GM12873 (cell line): ENCODE measurements around the gene BRINP2.

Experiments
- CTCF ChIP-seq: IDR thresholded peaks from 2 replicates; pipeline ENCODE4 v1.5.1; 2012; ENCODE audit warnings: low read depth, mild to moderate bottlenecking, moderate library complexity, low read length, control low read depth; ENCODE audit not compliant: insufficient read depth; ENCODE audit errors: missing control alignments

BRINP2 gene

DNA sequence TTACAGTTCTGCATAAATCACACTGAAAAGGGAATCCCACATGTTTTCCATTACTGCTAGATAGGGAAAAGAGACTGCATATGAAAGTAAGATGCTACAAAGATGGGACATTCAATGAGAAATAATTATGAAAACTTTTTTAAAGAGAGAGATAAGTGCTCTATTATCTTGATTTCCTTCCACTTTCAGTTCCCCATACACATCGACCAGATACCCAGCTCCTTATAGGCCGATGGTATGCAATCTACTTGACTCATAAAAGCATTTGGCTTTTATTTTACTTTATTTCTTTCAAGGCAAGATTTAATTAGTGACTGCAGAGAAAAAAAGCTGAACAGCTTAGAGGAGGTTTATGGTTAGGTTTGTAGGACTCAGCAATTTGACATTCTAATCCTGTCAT is 13.1 kb downstream of the BRINP2 start:
- TF ChIP-seq CTCF = no peak

DNA sequence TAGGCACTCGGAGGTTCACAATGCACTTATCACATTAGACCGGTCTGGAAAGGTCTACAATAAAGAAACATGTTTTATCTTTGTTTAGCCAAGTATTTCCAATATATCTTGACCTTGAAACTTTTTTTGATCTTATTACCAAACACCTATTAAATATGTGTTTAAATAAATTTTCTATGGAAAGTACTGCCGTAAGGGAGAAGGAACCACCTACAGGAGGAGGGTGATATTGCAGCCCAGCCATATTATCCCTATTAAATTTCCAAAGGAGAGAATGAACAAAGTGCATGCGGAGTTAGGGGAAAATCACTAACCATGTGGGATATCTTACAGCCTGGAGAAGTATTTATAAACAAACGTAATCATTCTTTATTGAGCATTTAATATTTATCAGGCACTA is 14.5 kb downstream of the BRINP2 start:
- peak; percentile 54 for TF ChIP-seq CTCF

DNA sequence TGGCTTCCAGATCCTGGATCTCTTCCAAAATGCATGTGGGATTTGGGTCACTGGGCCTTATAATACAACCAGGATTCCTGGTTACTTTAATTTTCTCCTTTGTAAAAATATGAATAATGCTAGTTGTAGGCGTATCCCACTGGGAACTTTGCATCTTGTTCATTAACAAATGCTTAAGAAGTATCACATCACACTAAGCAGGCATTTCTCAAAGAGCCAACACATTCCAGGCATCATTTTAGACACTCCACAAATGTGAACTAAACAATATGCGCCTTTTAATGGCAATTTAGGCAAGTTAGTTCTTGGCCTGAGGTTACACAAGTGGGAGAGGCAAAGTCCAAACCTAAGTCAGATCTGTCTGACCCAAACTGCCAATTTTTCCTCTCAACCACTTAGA is 15.9 kb downstream of the BRINP2 start:
- TF ChIP-seq CTCF = no peak

DNA sequence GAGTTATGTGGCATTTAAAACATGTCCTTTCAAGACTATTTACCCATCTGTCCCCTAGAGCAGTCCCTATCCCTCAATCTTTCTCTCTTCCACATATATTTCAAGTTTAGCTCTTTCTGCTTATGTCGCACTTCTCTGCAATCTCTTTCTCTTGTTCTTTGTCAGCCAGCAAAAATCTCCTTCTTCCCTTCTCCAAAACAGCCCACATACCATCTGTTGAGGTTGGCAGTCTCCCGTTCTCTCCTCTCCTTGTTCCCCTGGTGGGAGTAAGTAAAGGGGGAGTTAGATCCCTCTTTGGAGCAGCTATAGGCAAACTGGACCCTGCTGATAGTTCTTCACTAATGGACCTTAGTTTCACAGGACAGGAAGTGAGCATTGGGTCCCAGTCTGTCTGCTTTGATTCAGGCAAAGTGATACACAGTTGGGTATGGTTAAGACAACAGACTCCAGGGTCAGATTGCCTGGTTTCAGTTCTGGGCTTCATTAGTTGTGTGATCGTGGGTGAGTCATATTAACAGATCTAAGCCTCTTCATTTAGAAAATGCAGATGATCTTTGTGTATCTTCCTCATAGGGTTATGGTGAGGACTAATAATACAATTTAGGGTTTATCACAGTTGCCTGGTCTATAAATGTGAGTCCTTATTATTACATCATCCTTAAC is 19.7 kb downstream of the BRINP2 start:
- TF ChIP-seq CTCF = no peak

GRCh38 chr1:177198243-177198642 is 27.5 kb downstream of the BRINP2 start:
- no peak for TF ChIP-seq CTCF

- no peak for TF ChIP-seq CTCF
Observed at GRCh38 chr1:177200290-177200689, 29.5 kb downstream of the BRINP2 start.

DNA sequence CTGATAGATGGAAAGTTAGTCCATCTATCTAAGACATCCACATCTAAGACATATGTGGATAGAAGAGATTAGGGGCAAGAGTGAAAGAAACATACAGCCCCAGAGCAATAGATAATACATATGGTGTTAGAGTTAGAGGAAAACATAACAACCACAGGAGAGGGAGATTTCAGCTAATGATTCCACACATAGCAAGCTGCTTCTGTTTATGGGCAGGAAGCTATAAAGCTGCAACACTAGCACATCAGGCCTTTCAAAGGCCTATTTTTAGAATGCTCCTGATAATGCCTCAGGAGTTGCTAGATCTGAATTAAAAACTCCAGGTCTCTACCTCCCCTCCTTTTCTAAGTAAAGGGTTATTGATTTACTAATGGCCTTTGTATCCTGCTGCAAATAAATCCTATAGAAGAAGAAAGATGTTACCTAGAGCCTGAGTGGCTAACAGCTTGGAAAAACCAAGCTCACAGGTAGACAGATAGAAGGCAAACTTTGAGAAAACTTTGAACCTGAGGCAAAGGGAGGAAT is 36.1 kb downstream of the BRINP2 start:
- TF ChIP-seq CTCF = no peak

GRCh38 chr1:177208920-177209319 is 38.2 kb downstream of the BRINP2 start:
- no peak for TF ChIP-seq CTCF
